Dedifferentiated amniotic fluid mesenchymal stem cell (primary cell): Measurements from ENCODE around the gene LIPC.
A peak's percentile ranks its signal among the peaks of the same experiment; 100 is the strongest.

Experiments
- DNase-seq: peaks from one replicate; pipeline ENCODE4 v3.0.0-alpha.2; 2016; ENCODE audit errors: extremely low spot score

The LIPC gene

DNA sequence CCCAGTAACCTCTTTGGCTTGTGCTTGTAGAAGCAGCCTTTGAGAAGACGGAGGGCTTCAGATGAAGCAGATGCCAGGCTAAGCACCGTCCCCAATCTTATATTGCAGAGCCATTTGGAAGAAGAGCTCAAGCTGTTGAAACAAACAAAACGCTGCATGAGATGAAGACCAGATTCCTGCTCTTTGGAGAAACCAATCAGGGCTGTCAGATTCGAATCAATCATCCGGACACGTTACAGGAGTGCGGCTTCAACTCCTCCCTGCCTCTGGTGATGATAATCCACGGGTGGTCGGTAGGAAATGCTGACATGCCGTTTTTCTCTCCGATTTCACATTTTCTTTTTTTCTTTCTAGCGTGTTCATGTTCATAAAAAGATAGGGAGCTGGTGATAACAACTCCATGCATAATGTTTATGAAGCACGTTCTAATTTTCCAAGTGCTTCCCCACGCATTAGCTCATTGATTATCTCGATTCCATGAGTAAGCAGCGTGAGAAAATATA is 106.5 kb downstream of the LIPC start:
- DNase-seq, result no peak

DNA sequence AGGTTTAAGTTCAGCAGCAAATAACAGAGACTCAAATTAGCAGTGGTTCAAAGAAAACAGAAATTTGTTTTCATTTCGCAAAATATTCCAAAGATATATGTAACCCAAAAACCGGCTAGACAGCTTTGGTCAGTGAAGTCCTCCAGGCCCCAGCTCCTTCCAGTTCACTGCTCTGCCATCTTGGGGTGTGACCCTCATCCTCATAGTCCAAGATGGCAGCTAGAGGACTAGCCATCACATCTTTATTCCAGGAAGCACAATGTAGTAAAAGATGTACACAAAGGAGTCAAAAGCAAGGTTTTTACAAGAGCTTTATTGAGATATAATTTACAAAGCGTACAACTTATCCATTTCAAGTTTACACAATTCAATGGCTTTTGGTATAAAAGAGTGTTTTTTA is 107.1 kb downstream of the LIPC start:
- DNase-seq, result no peak

DNA sequence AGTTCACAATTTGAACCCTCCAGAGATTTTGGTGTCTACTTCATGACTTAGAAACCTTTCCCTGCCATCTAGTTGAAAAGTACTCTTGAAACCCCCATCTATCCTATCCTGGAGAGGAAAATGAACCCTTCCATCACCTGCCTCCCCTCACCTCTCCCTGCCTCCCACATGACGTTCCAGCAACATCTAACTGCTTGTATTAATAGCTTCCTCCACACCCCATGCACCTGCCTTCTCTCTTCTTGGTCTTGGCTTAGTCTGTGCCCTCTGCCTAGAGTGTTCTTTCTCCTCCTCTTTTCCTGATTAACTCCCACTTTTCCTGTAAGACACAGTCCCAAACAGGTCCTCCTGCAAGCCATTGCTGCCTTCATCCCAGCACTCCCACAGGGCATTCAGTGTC is 107.8 kb downstream of the LIPC start:
- DNase-seq, result no peak

DNA sequence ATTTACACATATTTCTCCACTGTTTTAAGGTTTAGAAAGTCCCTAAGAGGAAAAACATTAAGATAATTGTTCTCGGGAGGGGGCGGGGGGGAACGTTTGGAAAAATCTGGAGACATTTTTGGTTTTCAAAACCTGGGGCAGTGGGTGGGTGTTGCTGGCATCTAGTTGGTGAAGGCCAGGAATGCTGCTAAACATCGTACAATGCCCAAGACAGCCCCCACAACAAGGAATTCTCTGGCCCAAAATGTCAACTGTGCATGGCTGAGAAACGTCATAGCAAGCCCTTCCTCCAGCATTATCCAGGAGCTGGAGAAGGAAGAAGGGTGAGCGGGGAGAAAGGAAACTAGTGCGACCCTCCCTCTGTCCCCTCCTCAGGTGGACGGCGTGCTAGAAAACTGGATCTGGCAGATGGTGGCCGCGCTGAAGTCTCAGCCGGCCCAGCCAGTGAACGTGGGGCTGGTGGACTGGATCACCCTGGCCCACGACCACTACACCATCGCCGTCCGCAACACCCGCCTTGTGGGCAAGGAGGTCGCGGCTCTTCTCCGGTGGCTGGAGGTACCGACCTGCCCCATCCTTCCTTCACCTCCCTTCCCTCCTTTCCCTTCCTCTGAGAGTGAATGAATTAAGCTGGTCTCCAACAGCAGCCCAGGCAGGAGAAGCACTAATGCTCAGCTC is 109.8 kb downstream of the LIPC start:
- DNase-seq, result no peak

DNA sequence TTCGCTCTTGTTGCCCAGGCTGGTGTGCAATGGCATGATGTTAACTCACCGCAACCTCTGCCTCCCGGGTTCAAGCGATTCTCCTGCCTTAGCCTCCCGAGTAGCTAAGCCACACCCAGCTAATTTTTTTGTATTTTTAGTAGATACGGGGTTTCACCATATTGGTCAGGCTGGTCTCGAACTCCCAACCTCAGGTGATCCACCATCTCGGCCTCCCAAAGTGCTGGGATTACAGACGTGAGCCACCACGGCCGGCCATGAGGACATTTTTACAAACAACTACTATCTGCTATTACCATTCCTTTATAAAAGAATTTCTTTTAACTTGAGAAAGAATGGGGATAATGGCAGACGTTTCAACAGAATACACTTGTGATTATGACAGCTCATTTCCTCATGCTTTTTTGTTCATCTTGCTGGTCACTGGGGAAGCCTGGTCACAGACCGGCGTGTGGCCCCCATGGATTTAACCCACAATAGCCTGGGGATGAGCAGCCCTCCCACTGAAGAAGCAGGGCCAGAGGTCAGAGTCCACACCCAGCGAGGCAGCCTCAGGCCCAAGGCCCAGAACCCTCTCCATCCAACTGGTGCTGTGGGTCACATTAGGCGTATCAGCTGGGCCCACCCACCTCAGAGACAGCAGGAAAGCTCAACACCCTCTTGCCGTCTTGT is 112.0 kb downstream of the LIPC start:
- DNase-seq, result no peak

DNA sequence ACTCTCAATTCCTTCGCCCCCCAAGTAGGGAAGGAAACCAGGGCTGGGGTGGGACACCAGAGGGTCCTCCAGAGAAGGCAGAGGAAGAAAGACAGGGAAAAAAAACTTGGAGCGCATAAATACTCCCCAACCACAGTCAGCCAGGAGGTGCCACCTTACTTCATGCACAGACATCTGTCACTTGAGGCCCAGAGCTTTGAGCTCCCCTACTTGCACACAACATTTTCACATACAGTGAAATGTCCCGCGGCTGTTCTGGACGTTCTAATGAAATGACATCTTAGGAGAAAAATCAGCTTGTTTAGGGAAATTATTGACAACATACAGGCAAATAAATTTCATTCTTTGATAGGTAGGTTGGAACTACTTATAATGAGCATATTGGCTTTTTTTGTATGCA is 113.0 kb downstream of the LIPC start:
- DNase-seq, result no peak

DNA sequence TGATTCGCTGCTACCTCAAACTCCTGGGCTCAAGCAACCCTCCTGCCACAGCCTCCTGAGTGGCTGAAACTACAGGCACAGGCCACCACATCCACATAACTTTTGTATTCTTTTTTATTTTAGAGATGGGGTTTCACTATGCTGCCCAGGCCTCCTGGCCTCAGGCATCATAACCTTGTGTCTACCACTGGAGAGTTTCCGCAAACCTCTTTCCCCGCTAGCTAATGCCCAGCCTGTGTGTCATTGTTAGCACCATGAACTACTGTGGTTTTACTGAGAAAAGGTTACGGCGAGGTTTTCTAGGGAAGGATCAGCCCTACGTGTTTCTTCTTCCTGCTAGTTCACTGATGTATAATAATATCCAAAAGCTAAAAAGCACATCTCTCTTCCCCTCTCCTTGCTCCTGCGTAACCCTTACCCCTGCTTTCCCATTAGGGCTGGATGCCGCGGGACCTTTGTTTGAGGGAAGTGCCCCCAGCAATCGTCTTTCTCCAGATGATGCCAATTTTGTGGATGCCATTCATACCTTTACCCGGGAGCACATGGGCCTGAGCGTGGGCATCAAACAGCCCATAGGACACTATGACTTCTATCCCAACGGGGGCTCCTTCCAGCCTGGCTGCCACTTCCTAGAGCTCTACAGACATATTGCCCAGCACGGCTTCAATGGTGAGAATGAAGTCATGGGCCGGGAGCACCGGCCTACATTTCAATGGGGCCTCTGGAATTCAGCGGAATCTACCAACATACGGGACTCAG is 113.7 kb downstream of the LIPC start:
- no peak for DNase-seq

DNA sequence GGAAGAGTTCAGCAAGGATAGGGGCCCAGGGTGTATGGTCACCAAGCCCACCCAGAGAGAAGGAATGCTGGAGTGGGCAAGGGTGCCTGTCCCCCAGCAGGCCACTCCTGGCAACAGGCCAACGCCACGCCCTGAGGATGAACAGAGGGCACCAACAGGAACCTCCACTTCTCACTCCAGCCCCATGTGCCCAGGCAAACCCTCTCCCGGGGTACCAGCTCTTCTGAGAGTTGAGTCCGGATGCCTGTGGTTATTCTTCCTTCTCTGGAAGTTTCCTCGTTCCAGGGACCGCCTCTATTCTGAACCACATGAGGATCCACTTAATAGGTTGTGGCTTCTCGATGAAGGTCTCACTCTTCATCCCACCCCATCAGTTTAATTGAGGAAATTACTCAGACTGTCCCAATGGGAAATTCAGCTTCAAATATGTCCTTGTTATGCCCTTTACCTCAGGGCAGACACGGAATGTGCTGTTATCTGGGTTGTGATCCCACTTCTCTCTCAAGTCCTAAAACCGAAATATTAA is 114.3 kb downstream of the LIPC start:
- no peak for DNase-seq

DNA sequence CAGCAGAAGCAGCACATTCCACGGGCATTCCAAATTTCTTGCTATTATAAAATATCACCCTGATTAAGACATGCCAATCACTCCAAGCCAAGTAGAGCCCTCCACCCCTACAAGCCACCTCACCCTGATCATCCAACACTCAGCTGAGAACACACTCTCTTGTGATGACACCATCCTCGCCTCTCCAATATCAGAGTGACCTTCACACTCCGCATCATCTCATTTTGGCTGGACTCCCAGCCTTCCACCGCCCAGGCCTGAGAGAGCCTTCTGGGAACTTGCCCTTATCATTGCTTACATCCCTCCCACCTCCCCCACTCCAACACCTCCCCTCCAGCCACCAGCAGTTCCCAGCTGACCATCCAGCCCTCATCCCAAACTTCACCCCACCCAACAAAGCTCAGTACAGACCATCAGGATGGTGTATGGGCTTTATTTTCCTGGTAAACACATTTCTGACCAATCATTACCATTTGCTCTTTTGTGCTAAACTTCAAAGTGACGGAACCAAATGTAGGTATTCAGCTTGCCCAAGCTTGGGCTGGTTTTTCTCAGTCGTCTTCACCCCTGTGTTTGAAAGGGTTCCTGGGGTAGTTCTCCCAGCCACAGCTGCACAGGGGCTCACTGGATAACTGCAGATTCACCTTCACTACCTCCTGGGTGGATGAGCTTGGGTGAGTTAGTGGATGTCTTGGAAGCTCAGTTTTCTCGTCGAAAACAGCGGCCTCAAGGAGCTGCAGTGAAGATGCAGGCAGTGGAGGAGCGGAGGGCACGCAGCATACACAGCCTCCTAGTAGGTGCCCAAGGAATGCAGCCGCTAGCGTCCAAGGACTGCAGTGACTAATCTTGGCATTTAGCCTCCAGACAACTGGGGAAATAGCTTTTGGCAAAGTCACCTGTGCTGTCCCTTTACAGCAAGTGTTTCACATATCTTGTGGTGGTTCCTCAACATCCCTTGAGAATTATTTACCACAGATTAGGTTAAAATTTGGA is 115.1 kb downstream of the LIPC start:
- peak; percentile 56 for DNase-seq

DNA sequence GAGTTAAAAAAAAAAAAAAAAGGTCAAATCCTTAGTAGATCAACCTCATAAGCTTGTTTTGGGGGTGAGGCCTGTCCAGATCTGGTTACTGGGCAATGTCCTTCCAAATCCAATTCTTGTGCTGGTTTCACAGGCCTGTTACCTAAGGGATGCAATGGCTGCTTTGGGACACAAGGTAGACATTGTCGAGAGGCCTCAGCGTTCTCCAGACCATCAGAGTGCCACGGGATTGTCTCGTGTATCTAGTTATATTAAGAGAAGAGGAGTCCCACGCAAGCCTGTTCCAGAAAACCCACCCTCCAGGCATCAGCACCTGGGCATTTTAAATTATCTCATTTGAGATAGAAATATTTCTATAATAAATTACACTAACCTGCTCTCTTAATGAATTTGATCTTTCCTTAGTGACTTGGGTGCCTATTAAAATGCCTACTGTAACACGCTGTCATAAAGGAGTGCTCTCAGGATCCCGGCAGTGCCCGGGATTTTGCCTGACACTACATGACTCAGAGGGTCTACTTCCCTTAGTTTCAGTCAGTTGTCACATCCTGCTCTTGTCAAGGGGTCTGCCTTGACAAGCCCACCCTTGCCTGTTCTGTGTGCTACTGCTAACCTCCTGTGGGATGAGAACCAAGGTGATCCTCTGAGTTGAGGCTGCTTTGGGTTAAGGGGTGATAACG is 116.0 kb downstream of the LIPC start:
- no peak for DNase-seq

DNA sequence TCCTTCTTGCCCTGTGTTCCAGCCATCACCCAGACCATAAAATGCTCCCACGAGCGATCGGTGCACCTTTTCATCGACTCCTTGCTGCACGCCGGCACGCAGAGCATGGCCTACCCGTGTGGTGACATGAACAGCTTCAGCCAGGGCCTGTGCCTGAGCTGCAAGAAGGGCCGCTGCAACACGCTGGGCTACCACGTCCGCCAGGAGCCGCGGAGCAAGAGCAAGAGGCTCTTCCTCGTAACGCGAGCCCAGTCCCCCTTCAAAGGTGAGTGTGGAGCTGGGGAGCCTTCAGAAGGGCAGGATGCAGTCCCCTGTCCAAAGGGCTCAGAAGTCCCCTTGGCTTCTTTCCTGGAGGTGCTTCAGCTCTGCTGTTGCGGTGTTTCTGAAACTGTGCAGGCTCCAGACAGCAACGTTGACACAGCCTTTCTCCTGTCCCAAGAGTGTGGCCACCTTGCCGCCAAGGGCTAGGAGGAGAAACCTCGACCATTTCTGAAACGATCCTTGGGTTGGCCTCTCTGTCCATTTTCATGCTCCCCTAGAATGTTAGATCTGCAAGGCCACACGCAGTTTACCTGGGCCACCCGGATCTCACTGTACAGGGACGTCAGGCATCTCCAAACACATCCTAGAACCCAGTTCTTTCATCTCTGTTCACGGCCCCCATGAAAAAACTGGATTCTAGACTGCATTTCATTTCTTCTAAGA is 116.7 kb downstream of the LIPC start:
- DNase-seq, result no peak

DNA sequence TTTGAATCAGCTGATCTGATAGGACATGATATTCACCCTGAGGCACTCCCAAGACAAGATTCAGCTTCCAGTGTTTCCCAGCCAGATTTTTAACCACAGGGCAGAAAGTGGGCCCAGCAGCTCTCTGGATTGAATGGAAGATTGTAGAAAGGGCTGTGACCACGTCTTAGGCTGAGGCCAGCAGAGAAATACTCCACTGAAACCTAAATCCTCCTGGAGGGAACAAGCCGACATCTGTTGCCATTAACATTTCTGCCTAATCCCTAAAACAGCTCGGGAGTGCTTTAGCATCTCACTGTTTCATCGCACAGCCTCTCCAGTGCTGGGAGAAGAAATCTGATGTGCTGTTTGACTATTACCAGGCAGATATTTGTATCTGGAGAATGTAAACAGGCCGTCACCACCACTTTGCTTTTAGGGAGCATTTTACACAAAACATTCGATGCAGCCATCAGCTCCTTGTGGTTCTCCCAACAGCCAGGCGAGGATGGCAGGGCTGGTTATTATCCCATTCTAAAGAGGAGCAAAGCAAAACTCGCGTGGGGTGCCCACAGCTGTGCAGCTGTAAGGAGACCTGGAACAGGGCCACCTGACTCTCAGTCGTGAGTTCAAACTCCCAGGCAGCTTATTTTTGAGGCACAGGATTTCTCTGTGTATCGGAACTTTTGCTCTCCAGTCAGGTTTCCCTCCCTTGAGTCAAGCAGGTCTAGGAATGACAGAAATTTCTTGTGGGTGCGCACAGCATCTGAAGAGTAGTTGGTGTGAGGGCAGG is 117.4 kb downstream of the LIPC start:
- peak; percentile 75 for DNase-seq

DNA sequence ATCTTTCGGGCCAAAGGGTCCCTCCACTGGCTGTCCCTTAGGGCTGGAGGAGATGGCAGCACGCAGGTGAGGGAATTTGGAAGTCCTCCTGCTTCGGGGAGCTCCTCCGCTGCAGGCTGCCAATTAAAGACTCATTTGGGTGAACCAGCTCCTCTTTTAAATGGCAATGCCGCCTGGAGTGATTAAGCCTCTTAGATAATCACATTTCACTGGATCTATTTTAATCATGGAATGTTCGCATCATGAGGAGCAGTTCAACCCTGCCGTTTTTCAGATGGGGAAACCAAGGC is 117.9 kb downstream of the LIPC start:
- DNase-seq, result no peak

DNA sequence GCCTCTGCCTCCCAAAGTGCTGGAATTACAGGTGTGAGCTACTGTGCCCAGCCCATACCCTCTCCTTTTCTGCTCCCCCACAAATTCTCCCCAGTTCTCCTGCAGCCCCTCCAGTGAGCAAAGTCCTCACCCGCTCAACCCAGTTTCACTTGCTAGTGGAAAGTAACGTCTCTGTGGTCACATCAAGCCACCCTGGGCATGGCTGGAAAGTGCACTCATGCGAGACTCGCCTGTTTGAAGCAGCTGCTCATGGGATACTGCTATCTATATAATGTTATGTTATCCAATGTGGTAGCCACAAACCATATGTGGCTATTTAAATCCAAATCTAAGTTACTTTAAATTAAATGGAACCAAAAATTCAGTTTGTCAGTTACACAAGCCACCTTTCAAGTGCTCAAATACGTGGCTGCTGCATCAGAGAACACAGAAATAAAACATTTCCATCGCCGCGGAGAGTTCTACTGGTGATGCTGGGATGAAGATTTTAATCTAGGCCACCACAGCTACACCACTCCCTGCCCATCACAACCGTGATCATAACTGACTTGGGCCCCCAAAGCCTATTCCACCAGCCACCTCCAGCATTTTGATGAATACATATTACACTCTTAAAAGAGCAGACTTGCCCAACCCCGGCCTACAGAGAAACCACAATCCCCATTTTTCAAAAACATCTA is 119.4 kb downstream of the LIPC start:
- DNase-seq, result no peak

DNA sequence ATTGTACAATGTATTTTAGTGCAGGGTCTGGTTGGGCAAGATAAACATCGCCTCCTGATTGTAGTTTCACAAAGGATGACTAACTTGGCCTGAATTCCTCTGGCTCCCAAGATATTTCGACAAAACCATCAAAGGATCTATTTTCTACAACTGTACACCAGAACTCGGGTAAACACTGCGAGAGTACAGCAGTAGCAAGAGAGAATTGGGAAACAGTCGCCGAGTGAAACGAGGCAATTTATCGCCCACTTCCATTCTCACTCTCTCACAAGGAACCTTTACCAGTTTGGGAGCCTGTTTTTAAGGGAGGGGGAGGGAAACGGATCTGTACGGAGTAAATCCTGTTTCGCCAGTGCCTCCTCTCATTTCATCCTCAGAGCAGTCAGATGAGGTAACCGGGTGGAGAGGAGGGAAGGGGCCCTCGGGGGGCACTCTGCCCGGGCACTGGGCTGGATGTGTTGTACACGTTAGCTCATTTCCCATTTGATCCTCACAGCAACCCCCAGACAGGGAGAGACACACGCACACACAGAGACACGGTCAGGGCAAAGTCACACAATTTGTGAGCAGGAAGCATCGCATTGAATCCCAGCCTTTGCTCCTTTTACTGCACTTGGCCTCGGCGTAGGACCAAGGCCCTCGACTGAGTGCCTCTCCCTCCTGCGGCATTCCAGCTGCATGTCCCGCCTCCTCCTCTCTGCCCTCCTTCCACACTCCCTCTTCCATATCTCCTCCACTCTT is 120.1 kb downstream of the LIPC start:
- peak; percentile 79 for DNase-seq

DNA sequence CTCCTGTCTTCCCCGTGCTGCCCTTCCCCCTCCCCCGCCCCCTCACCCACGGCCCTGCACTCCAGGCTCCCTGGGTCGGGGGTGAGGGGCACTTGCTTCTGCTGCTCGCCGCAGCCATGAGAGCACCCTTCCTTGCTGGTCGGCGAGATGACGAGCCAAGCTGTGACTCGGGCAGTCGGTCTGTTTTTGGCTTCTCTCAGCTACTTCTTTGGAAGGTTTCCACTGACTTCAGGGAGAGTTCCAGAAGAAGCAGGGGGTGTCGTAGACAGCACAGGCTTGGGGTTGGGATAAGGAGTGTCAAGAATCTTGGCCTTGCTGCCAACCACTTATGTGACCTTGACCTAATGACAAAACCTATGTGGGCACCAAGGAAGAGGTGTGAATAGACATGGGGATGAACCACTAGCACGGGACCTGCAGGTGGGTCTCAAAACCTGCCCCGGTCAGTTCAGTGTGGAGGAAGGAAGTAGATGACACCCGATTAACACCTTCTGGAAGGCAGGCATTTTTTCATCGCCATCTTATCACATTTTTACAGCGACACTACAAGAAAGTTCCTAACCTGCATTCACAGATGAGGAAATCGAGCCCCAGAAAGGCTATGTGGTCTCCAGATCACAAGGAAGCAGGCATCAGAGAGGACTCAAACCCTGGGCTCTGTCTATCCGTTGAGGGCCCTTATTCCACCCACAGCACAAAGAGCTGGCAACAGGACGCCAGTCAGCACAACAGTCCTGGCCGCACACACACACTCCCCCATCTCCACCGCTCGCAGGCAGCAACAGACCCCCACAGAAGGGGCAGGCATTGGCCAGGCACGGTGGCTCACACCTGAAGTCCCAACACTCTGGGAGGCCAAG is 120.9 kb downstream of the LIPC start:
- DNase-seq, result no peak

DNA sequence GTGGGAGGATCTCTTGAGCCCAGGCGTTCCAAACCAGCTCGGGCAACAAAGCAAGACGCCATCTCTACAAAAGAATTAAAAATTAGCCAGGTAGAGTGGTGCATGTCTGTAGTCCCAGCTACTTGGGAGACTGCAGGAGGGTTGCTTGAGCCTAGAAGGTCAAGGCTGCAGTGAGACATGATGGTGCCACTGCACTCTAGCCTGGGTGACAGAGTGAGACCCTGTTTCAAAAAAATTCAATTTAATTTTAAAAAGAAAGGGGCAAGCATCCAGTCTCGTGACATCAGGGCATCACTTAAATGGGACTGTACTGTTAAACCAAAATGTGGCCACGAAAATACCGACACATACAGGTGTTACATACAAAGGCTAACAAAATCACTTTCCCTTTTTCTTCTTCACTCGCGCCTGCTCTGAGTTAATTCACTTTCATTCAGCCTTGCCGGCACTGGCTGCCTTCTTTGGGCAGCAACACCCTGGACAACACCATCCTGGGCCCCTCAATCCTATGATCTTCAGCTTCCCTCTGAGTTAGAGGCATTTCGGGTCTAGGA is 121.7 kb downstream of the LIPC start:
- no peak for DNase-seq
